ENCODE data around the gene ZNF530.

ZNF530 gene

DNA sequence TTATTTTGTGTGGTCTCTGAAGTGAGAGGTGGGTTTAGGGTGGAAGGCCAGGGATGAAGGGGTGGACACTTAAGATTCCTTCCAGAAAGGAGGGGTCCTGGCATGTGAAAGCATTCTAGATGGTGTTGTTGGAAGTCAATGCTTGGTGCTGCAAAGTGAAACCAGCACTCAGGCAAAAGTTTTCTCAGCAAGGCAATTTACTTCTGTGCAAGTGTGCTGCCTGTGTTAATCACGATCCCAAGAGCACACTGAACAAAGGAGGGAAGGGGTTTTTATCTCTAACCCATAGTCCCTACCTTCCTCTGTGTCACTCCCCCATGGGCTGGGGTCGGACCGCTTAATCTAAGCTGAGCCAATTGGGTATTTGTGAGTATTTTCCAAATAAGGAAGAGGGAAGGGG is 15.7 kb downstream of the ZNF530 start:
- DNase-seq: no peak

- no peak for DNase-seq
These were observed 21.1 kb downstream of the ZNF530 start for GRCh38 chr19:57620673-57621348.

GRCh38 chr19:57623091-57623490 is 23.4 kb downstream of the ZNF530 start:
- no peak for DNase-seq

- DNase-seq: peak; percentile 94
These were observed 33.5 kb downstream of the ZNF530 start, which contains the start of gene ZNF211 for GRCh38 chr19:57632987-57633831. Gene ZNF211 (plus strand): TSS chr19:57633168. CDS start chr19:57633347, 179 bp downstream.

GRCh38 chr19:57633832-57634131 is 34.1 kb downstream of the ZNF530 start:
- DNase-seq: no peak

GRCh38 chr19:57637379-57637778 is 37.7 kb downstream of the ZNF530 start:
- DNase-seq: no peak

DNA sequence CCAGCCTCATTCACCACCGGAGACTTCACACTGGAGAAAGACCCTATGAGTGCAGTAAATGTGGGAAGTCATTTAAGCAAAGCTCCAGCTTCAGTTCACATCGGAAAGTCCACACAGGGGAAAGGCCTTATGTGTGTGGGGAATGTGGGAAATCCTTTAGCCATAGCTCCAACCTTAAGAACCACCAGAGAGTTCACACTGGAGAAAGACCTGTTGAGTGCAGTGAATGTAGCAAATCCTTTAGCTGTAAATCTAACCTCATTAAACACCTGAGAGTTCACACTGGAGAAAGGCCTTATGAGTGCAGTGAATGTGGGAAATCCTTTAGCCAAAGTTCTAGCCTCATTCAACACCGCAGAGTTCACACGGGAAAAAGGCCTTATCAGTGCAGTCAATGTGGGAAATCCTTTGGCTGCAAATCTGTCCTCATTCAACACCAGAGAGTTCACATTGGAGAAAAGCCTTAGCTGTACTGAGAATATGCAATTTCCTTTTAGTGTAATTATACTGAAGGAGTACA is 42.1 kb downstream of the ZNF530 start:
- no peak for DNase-seq

- no peak for DNase-seq
These were observed 42.8 kb downstream of the ZNF530 start for GRCh38 chr19:57642396-57643046.

DNA sequence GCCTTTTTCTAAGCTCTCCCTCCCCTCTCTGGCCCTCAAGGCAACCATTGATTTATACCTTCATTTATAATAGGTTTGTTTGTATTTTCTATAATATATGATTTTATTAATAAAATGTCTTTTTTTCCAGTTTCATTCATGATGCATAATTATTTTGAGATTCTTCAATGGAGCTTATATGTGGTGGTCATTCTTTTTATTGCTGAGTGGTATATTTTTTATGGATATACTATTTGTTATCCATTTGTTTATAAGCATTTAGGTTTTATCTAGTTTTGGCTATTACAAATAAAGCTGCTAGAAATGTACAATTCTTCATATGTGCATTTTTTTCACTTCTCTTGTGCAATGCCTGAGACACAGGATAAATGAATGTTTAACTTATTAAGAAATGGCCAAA is 44.0 kb downstream of the ZNF530 start:
- DNase-seq: no peak

DNA sequence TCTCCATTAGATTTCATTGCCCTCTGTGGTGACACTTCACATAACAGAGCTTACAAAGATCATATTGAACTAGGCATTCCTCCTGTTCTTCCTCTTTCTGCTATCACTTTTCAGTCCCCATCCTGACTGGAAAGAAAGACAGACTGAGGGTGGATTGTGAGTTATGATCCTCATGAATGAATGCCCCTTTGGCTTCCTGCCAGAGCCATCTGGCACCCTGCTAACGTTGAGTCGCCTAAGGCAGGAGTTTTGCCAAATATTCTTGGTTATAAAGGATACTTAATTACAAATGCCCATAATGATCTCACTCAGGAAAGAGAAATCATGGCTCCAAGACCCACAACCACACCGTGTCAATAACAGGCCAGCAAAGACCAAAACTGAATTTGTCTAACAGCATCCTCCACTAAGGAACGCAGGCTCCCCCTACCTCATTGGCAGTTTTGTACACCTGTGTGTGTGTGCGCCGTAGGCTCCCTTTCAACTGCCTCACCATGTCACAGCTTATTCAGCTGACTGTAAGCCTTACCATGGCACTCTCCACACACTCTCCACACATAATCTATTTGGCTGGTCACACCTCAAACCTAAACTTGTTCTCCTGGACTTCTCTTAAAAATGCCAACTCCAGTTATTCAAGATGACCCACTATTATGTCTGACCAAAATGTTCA is 48.8 kb downstream of the ZNF530 start:
- no peak for DNase-seq

DNA sequence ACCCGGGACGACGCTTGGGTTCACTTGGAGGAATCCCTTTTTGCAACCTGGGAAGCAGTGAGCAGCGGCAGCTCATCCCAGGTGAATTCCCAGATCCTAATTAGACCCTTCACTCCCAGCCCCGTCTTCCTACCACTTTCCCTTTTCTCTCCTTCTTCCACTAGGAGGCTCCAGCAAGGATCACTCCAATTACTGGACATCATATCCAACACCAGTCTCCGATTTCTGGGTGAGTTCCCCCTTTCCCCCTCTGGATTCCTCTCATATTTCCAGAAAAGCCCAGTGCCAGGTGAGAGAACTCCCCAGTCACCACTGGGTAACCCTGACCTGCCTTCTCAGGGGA is 51.9 kb downstream of the ZNF530 start:
- no peak for DNase-seq

DNA sequence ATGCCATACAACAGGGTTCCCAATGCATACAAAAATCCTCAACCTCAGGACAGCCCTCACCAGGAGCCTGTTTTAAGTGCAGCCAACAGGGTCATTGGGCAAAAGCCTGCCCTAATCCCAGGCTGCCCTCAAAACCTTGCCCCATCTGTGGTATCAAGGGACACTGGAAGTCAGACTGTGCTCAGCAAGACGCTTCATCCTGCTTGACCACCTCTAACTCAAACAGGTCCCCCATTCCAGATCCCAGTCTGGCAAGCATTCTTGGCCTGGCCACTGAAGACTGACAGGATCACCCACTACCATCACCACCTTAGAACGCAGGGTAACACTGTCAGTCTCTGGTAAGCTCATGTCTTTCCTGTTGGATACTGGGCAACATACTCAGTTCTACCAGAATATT is 54.0 kb downstream of the ZNF530 start:
- no peak for DNase-seq

DNA sequence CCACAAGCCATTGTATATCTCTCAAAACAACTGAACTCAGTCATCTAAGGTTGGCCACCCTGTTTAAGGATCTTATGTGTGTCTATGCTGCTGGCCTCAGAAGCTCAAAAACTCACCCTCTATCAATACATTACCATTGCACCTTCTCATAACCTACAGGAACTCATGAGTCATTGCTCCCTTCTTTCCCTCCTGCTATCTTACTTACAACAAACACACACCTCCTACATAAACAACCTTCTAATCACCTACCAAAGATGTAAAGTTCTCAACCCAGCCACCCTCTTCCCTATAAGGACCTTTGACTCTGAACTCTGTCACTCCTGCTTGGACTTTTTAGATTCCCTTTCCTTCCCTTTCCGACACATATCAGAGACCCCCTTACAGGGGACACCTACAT is 55.8 kb downstream of the ZNF530 start:
- DNase-seq: no peak

GRCh38 chr19:57656346-57656745 is 56.7 kb downstream of the ZNF530 start:
- no peak for DNase-seq
